Measurements from ENCODE around the gene C11orf52.

DNA sequence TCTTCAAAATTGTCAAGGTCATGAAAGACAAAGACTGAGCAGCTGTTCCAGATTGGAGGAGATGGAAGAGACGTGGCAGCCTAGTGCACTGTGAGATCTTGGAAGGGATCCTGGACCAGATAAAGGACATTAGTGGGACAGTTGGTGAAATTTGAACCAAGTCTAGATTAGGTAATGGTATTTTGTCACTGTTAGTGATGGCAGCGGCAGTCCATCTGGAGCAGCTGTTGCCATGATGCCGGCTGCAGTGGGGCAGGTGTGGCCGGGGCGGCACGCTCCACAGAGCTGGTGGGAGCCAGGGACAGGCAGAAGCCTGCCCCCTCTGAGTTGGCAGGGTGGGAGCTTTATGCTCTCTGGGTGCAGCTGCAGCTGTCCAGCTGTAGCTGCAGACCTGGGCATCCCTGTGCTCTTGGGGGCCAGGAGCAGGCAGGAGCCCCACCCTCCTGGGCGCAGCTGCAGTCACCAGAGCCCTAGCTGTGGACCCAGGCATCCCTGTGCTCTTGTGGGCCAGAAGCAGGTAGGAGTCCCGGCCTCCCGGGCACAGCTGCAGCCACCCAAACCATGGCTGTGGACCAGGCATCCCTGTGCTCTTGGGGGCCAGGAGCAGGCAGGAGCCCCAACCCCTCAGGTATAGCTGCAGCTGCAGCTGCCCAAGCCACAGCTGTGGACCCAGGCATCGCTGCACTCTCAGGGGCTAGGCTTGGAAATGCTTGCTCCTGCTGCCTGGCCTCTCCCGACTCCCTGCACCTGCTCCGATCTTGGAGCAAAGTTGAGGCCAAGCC lies 39.1 kb downstream of the C11orf52 start:
- TF ChIP-seq CTCF (tag by site-specific recombination; IDR thresholded peaks at IDR 0.05) (no peak), ZNF654 (tag by site-specific recombination; IDR thresholded peaks at IDR 0.05; ENCODE audit: low read depth) (no peak), ZNF311 (tag by site-specific recombination; IDR thresholded peaks at IDR 0.05; ENCODE audit: borderline replicate concordance) (no peak), PBX3 (CRISPR knock-in tag; IDR thresholded peaks at IDR 0.05) (no peak), KLF1 (tag by site-specific recombination; IDR thresholded peaks at IDR 0.05) (no peak), ZNF664 (tag by site-specific recombination; IDR thresholded peaks at IDR 0.05) (no peak), ZNF138 (tag by site-specific recombination; IDR thresholded peaks at IDR 0.05; ENCODE audit: borderline replicate concordance) (no peak), ZNF121 (tag by site-specific recombination; IDR thresholded peaks at IDR 0.05) (no peak), GLIS1 (tag by site-specific recombination; IDR thresholded peaks at IDR 0.05) (no peak)
- TF ChIP-seq, protein P1, sequence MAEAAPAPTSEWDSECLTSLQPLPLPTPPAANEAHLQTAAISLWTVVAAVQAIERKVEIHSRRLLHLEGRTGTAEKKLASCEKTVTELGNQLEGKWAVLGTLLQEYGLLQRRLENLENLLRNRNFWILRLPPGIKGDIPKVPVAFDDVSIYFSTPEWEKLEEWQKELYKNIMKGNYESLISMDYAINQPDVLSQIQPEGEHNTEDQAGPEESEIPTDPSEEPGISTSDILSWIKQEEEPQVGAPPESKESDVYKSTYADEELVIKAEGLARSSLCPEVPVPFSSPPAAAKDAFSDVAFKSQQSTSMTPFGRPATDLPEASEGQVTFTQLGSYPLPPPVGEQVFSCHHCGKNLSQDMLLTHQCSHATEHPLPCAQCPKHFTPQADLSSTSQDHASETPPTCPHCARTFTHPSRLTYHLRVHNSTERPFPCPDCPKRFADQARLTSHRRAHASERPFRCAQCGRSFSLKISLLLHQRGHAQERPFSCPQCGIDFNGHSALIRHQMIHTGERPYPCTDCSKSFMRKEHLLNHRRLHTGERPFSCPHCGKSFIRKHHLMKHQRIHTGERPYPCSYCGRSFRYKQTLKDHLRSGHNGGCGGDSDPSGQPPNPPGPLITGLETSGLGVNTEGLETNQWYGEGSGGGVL (tag by site-specific recombination; IDR thresholded peaks at IDR 0.05), result no peak
- TF ChIP-seq, protein P2, sequence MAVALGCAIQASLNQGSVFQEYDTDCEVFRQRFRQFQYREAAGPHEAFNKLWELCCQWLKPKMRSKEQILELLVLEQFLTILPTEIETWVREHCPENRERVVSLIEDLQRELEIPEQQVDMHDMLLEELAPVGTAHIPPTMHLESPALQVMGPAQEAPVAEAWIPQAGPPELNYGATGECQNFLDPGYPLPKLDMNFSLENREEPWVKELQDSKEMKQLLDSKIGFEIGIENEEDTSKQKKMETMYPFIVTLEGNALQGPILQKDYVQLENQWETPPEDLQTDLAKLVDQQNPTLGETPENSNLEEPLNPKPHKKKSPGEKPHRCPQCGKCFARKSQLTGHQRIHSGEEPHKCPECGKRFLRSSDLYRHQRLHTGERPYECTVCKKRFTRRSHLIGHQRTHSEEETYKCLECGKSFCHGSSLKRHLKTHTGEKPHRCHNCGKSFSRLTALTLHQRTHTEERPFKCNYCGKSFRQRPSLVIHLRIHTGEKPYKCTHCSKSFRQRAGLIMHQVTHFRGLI (tag by site-specific recombination; IDR thresholded peaks at IDR 0.05), result no peak

Measured in HEK293 (cell line).